Activated gamma-delta T cell (primary cell): Measurements from ENCODE around the gene TDRD12.
"Not testable (repeated sequence)": the region's sequence is repeated elsewhere in the genome, so short reads cannot be mapped to it uniquely, and the experiment has no call there.

Experiments
- DNase-seq: peaks from one replicate; lab custom pipeline; 2025; lab: John Stamatoyannopoulos, UW

The TDRD12 gene

DNA sequence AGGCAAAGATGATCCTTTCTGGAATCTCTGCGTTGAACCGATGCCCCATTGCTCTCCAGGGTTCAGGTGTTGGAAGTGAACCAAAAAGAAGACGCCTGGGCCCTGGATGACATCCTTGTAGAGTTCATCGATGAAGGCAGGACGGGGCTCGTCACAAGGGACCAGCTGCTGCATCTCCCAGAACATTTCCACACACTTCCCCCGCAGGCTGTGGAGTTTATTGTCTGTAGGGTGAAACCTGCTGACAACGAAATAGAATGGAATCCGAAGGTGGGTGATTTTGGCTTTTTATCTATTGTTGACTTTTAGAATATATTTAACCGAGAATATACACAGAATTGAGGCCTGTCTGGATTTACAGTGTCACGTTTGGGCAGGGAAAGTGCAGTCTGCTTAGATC lies 91.6 kb downstream of the TDRD12 start:
- no peak for DNase-seq

DNA sequence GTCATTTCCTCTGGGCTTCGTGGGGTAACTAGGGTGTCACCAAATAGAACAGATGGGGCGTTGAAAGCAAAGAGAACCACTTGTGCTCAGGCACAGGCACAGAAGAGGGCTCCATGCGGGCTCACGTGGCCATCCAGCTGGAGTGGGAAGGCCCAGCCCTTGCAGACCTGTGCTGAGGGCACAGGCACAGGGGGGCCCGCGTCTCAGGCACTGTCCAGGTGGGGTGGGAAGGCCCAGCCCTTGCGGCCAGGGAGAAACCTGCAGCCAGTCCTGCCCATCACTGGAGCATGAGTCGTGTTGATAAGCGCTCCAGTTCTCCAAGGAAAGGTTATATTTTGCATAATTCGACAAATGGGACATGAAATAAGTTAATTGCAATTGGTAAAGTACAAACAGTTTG lies 92.5 kb downstream of the TDRD12 start:
- DNase-seq = no peak

GRCh38 chr19:32812571-32812970 lies 93.0 kb downstream of the TDRD12 start:
- no peak for DNase-seq

DNA sequence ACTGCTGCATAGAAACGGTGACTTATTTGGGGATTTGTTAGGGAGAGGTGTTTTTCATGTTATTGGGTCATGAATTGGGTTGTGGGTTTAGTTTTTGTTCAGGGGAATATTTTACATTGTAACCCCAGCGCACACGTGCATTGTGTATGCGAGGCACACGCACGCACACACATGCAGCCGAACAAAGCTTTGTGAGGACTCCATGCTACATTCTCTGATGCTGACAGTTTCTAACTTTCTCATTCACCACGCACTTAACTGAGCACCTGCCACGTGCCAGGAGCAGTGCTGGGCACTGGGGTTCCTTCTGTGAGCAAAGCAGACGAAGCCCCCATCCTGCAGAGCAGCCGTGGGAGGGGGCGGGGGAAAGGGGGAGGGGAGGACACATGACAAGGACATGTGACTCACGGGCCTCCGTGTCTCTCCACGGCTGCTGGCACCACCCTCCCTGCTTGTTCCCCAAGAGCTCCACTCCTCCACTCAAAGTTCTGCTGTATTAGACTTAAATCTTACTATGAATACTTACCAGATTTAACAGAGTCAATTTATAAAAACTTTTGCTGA lies 94.4 kb downstream of the TDRD12 start:
- no peak for DNase-seq

DNA sequence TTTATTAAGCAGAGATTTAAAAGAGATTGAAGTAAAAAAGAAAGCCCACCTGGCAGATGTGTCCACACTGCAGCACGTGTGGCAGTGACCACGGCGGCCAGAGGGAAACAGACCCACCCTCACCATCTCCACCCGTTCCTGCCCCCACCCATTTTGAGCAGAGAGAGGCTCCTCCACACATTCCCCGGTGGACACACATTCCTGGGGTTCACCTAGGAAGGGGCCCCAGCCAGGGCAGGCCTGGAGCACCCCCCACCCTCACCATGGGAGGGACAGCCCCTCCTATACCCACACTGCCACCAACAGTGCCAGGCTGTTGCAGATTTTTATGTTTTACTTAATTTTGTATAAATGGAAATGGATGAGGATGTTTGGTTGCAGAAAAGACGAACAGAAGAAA lies 95.1 kb downstream of the TDRD12 start:
- DNase-seq = no peak

GRCh38 chr19:32816555-32817099 lies 97.1 kb downstream of the TDRD12 start:
- no peak for DNase-seq

DNA sequence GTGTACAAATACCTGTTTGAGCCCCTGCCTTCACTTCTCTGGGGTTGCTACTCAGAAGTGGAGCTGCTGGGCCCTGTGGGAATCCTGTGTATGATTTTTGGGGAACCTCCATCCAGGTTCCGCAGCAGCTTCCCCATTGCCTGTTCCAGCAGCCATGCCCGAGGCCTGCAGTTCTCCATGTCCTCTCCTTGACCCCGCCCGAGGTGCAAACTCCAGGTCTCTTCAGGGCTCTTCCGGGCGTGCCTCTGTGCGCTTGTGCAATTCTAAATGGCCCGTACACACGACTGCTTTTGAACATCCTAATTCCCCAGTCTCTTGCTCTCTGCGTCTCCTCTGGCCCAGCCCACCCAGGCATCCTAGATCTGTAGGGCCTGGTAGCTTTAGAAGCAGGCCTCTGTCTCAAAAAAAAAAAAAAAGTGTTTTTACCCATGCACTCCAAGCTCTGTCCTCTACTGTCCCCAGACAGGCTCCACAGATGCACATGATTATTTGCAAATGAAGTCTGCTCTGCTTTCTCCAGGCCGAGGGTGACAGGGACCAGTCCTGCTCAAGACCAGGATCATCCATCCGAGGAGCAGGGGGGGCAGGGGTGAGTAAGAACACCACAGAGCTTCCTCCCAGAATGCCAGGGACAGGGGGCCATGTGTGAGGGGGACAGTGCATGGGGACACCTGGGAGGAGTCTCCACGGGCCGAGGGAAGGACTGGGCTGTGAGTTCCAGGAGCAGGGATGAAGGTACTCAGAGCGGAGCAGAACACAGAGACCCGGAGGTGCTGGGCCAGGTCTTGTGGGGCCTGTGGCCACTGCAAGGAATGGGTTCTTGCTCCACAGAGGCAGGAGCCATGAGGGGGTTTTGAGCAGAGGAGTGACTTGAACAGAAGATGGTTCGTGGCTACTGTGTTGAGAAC lies 98.3 kb downstream of the TDRD12 start:
- no peak for DNase-seq

DNA sequence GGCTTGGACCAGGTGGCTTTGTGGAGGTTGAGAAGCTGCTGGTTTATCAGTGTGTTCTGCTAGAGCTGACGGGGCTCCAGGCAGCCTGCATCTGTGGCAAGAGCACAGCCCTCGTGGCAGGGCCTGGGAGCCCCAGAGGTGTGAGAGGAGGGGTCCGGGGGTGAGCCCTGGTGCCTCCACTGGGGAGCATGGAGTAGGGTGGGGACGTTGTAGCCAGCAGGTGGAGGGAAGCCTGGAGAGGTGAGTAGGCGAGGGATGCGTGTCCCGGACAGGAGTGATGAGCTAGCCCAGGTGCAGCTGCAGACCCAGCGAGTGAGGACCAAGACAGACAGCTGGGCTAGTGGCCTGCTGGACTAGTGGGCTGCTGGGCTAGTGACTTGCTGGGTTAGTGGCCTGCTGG lies 99.0 kb downstream of the TDRD12 start:
- no peak for DNase-seq

DNA sequence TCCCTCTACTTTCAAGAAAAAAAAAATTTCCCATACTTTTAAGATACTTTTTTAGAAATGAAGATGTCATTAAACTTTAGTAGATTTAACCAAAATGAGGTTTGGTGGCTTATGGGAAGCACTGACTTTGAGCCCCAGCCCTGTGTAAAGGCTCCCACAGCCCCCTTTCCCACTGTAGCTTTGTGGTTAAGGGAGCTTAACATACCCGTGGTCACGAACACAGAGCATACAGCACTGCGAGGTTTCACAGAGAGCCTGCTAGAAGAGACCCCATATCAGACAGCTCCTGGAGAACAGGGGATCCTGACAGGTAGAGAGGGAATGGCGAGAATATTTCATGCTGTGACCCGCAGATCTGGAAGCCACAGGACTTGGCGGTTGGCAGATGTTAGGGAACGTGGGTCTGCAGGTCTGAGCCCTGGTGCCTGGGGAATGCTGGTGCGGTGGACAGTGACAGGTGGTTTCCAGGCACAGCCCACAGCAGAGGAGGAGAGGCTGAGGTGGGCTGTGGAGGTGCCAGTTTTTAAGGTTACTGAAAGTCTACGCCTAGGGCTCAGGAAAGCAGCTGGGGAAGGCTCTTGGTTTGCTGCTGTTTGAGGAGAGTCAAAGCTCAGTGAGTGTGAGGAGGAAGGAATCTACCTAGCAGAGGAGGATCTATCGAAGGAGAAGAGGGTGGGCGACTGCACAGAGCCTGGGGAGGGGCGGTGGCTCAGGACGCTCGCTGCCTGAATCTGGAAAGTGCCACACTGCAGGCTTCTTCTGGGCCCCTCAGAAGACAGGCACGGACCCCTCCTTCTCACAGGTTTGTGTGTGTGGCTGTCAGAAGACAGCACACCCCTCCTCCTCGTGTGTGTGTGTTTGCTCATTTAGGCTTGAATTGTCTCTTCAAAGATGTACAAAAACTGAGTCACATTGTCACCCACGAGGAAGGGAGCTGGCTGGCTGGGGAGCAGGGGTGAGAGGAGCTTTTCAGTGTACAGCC lies 100.1 kb downstream of the TDRD12 start:
- no peak for DNase-seq

DNA sequence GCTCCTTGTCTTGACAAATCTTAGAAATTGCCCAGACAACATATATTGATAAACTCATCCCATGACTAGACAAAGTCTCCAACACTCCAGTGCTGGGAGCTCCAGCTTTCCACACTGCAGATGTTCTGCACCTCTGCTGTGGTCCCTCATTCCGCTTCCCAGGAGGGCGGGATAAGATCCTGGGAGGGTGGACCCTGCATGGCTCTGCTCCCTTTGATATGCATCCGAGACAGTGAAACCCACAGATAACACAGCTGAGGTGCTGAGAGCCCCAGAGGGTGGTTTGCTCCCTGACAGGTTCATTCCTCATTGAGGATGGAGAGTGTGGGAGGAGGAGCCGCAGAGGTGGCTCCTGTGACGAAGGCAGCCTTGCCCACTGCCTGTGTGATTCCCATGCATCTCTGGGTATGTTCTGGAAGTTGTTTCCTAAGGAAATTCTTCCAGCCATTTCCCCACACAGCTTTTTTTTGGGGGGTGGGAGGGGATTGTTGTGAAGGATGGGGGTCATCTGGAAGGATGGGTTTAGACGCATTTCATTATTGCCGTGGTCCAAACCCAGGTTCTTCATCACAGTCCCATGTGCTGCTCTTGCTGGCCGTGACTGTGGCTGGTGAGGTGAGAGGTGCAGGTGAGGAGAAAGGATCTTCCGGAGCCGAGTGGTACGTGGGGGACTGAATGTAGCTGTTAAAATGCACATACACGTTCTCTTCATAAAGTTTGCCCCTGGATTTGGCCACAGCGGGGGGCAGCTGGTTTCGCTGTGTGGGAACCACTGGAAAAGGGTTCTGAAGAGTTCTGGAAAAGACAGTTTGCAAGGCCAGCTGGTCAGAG lies 103.6 kb downstream of the TDRD12 start:
- DNase-seq = no peak

DNA sequence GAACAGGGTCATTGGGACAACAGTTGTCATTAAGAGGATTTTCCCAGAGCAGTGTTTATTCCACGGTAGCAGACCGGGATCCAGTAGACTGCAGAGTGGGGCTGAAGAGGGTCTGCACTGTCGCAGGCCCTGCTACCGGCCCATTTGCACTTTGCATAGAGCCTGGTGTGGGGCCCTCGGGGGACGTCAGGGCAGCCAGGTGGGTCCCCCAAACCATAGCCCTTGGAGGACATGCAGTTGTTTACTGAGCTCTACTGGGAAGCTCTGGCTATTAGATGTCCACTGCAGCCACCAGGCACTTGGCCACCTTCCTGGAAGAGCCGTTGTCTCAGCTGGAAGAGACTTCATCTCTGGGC lies 104.2 kb downstream of the TDRD12 start:
- DNase-seq = no peak

GRCh38 chr19:32824191-32824751 lies 104.7 kb downstream of the TDRD12 start:
- no peak for DNase-seq

DNA sequence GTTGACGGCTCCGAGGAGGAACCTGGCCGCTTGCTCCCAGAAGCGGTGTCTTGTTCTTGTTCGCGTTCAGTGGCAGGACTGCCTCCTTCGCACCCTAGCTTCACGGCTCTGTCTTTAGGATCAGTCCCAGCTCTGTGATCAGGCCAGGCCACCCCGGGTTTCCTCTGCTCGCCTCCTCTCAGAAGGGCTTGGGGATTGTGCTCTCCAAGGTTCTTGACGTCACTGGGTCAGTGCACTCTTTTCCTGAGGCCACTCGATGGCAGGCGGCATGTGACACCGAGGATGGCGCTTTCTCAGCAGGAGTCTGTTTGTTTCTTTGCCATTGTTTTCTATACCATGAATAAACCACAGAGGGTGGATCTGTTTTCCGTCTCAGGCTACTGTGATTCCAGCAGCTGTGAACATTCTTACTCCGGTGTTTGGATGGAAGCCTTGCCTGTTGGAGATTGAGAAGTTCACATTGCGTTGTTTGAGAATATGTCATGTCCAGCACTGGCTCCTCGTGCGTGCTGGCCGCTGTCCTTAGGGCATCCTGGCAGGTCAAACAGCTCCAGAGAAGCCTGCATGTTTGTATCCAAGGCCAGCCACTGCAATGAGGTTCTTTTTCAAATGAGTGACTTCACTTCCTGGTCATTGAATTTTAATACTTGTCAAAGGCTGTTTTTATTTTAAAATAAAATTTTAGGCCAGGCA lies 105.5 kb downstream of the TDRD12 start:
- no peak for DNase-seq

DNA sequence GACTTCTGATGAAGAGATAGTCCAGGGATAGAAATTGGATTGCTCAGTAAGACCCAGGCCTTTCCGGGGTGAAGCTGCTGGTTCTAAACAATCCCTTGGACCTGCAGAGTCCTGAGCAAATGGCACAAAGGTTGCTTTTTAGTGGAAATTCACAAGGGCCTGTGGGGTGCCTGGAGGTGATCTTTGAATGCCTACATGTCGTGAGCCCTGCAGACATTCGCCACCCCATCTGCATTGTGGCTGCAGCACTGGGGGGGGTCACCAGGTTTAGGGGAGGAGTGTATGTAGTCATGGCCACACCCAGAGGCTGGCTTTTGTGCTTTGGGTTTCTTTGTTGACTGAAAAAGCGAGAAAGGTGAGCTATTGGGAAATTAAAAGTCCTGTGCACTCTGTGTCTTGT lies 108.6 kb downstream of the TDRD12 start:
- DNase-seq = no peak

DNA sequence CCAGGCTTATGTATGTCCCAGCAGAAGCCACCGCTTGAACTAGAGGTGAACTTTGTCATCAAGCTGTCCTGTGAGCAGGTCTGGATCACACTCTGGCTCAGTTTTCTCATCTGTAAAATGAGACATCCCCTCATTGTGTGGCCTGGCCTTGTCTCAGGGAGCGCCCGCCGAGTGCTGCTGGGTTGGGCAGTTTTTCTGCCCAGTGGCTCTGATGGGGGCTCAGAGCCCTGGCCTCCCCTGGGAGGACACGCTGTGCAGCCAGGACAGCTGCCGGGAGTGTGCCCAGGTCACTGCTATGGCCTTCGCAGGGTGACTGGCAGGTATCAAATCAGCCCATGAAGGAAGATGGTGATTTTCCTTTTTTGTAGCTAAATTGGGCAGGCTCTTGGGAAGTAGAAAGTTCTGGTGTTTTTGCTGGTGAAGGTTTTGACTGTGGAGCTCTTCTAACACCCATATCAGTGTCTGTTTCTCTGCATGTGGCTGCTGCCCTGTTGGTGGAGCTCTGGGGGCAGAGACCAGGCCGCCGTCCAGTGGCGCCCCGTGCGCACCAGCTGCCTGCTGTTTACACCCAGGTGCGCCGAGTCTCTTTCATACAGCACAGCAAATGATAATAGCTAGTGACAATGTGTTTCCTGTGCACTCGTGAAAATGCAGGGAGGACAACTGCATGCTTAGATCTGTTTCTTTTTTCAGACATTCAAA lies 109.2 kb downstream of the TDRD12 start:
- DNase-seq = no peak

DNA sequence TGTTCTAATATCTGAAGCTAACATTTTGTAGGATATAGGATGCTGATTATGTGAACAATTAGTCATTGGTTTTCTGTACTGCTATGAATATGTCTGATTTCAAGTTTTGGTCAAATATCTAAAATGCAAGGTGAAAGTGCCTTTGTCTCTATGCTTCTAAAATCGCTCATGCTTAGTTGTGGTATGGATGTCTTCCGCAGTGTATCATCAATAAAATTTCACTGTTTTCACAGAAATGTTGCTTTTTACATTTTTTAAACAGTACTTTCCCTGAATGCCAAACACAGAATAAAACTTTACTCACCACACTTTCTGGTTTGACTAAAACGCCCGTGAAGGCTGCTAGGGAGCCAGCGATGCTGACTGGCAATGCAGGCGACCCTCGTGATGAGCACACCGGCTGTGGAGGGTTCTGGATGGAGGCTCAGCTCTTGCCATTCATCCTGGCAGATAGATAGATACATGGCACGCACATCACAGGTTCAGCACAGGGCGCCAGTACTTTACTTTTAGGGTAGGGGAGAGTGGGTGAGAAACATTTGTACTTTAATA lies 109.9 kb downstream of the TDRD12 start:
- no peak for DNase-seq

- no peak for DNase-seq
Observed at GRCh38 chr19:32830231-32831014, 110.9 kb downstream of the TDRD12 start.

- no peak for DNase-seq
Observed at GRCh38 chr19:32831611-32832010, 112.0 kb downstream of the TDRD12 start.

DNA sequence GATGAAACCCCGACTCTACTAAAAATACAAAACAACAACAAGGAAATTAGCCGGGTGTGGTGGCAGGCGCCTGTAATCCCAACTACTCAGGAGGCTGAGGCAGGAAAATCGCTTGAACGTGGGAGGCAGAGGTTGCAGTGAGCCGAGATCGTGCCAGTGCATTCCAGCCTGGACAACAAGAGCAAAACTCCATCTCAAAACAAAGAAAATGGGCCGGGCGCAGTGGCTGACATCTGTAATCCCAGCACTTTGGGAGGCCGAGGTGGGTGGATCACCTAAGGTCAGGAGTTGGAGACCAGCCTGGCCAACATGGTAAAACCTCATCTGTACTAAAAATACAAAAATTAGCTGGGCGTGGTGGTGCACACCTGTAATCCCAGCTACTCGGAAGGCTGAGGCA lies 112.5 kb downstream of the TDRD12 start:
- not testable (repeated sequence) for DNase-seq
